MM.1S (cell line): ENCODE results near the gene ANKRD13A.
"Not testable (repeated sequence)": the region's sequence is repeated elsewhere in the genome, so short reads cannot be mapped to it uniquely, and the experiment has no call there.

Experiments
- DNase-seq: peaks from one replicate; pipeline ENCODE4 v3.0.0-alpha.2; 2015
- H2AFZ ChIP-seq: fragments of 300-600 bp; sonication (generic); 2 replicates; pipeline ENCODE4 v1.6.0; 2016; ENCODE audit warnings: antibody characterized with exemption, low read length
- H3F3A ChIP-seq: fragments of 300-600 bp; sonication (generic); 2 replicates; pipeline ENCODE4 v1.6.1; 2016; ENCODE audit warnings: mild to moderate bottlenecking, antibody characterized with exemption, low read length, moderate library complexity, mixed read lengths; ENCODE audit not compliant: insufficient read depth
- H3K27ac ChIP-seq: fragments of 300-600 bp; sonication (generic); 2 replicates; pipeline ENCODE4 v1.5.1; 2016; ENCODE audit warnings: mild to moderate bottlenecking, low read length
- H3K27me3 ChIP-seq: fragments of 300-600 bp; sonication (generic); replicated peaks from 2 replicates; pipeline ENCODE4 v1.6.0; 2016; ENCODE audit warnings: low read length; ENCODE audit not compliant: insufficient read depth
- H3K36me3 ChIP-seq: fragments of 300-600 bp; sonication (generic); replicated peaks from 2 replicates; pipeline ENCODE4 v1.6.1; 2016; ENCODE audit warnings: mild to moderate bottlenecking, low read length, mixed read lengths; ENCODE audit not compliant: insufficient read depth
- H3K4me1 ChIP-seq: fragments of 300-600 bp; sonication (generic); 2 replicates; pipeline ENCODE4 v1.6.1; 2016; ENCODE audit warnings: low read length, mixed read lengths
- H3K4me2 ChIP-seq: fragments of 300-600 bp; sonication (generic); 2 replicates; pipeline ENCODE4 v1.6.0; 2016; ENCODE audit warnings: low read depth, low read length
- H3K4me3 ChIP-seq: fragments of 300-600 bp; sonication (generic); 2 replicates; pipeline ENCODE4 v1.5.1; 2016; ENCODE audit warnings: low read length, mixed read lengths
- H3K79me2 ChIP-seq: fragments of 300-600 bp; sonication (generic); 2 replicates; pipeline ENCODE4 v1.6.1; 2016; ENCODE audit warnings: mixed run types, low read length, mixed read lengths
- H3K9ac ChIP-seq: fragments of 300-600 bp; sonication (generic); 2 replicates; pipeline ENCODE4 v1.6.1; 2016; ENCODE audit warnings: low read length, mixed read lengths
- H3K9me2 ChIP-seq: fragments of 300-600 bp; sonication (generic); replicated peaks from 2 replicates; pipeline ENCODE4 v1.6.1; 2016; ENCODE audit warnings: mild to moderate bottlenecking, low read length, mixed read lengths; ENCODE audit not compliant: insufficient read depth
- H3K9me3 ChIP-seq: fragments of 300-600 bp; sonication (generic); replicated peaks from 2 replicates; pipeline ENCODE4 v1.6.1; 2016; ENCODE audit warnings: mild to moderate bottlenecking, low read length, mixed read lengths; ENCODE audit not compliant: insufficient read depth
- H4K20me1 ChIP-seq: fragments of 300-600 bp; sonication (generic); 2 replicates; pipeline ENCODE4 v1.6.1; 2016; ENCODE audit warnings: mild to moderate bottlenecking, low read length, moderate library complexity, mixed read lengths; ENCODE audit not compliant: insufficient read depth
- CTCF ChIP-seq: fragments of 300-600 bp; sonication (generic); IDR thresholded peaks from 2 replicates; pipeline ENCODE4 v1.5.1; 2016; ENCODE audit warnings: antibody characterized with exemption, low read length, mixed read lengths
- EZH2 ChIP-seq: fragments of 300-600 bp; sonication (generic); optimal IDR thresholded peaks from 2 replicates; pipeline ENCODE3; 2017; ENCODE audit warnings: low read depth, mild to moderate bottlenecking, antibody characterized with exemption, low read length, mixed read lengths
- EZH2phosphoT487 ChIP-seq: fragments of 300-600 bp; sonication (generic); IDR thresholded peaks from 2 replicates; pipeline ENCODE4 v1.6.1; 2018; ENCODE audit warnings: antibody characterized with exemption, low read length

Gene ANKRD13A

GRCh38 chr12:109983432-109984142, 15.6 kb upstream of the ANKRD13A start:
- H3K9me3 ChIP-seq = no peaks in the 10 kb centered on the region
- H3F3A ChIP-seq = no peaks in the 10 kb centered on the region
- no peaks in the 10 kb centered on the region for H3K9me2 ChIP-seq
- no peak overlapping the region for H3K4me2 ChIP-seq
- H3K4me3 ChIP-seq = no peak overlapping the region
- no peaks in the 10 kb centered on the region for H4K20me1 ChIP-seq
- no peaks in the 10 kb centered on the region for H3K27me3 ChIP-seq
- no peak overlapping the region for H2AFZ ChIP-seq
- TF ChIP-seq EZH2 = no peak
- TF ChIP-seq CTCF = no peak
- no peak for TF ChIP-seq EZH2phosphoT487
- no peaks in the 10 kb centered on the region for H3K79me2 ChIP-seq
- H3K27ac ChIP-seq = no peak overlapping the region
- H3K36me3 ChIP-seq = no peaks in the 10 kb centered on the region
- no peak overlapping the region for H3K9ac ChIP-seq
- H3K4me1 ChIP-seq = no peaks in the 10 kb centered on the region
- no peak for DNase-seq

GRCh38 chr12:109986236-109986635, 13.0 kb upstream of the ANKRD13A start:
- H3K27me3 ChIP-seq, H3K4me1 ChIP-seq, H3K9ac ChIP-seq, H2AFZ ChIP-seq, H3K9me3 ChIP-seq, DNase-seq, H3K4me2 ChIP-seq, H3K27ac ChIP-seq, H3K9me2 ChIP-seq, H4K20me1 ChIP-seq, H3F3A ChIP-seq, H3K4me3 ChIP-seq, H3K36me3 ChIP-seq: not testable (repeated sequence)
- peaks cover 18% of the 10 kb centered on the region for H3K79me2 ChIP-seq

- Histone ChIP-seq H3K27ac (no peak overlapping the region), H3K4me3 (no peak overlapping the region), H3F3A (no peaks in the 10 kb centered on the region), H3K9me3 (no peaks in the 10 kb centered on the region), H3K9me2 (no peaks in the 10 kb centered on the region), H2AFZ (no peak overlapping the region), H3K4me1 (no peaks in the 10 kb centered on the region), H3K27me3 (no peaks in the 10 kb centered on the region), H3K9ac (no peak overlapping the region), H3K4me2 (no peak overlapping the region), H3K36me3 (no peaks in the 10 kb centered on the region), H4K20me1 (no peaks in the 10 kb centered on the region), H3K79me2 (peaks cover 29% of the 10 kb centered on the region)
- no peak for DNase-seq
- no peak for TF ChIP-seq EZH2
- TF ChIP-seq EZH2phosphoT487 = no peak
- no peak for TF ChIP-seq CTCF
These were observed 11.6 kb upstream of the ANKRD13A start for GRCh38 chr12:109987615-109988014.

GRCh38 chr12:109988274-109988673, 11.0 kb upstream of the ANKRD13A start:
- H3K4me2 ChIP-seq = no peak overlapping the region
- no peak overlapping the region for H3K4me3 ChIP-seq
- H3K9me2 ChIP-seq = no peaks in the 10 kb centered on the region
- no peaks in the 10 kb centered on the region for H3K9me3 ChIP-seq
- H2AFZ ChIP-seq = no peak overlapping the region
- H4K20me1 ChIP-seq = no peaks in the 10 kb centered on the region
- peaks cover 36% of the 10 kb centered on the region for H3K79me2 ChIP-seq
- H3K27me3 ChIP-seq = no peaks in the 10 kb centered on the region
- H3K36me3 ChIP-seq = no peaks in the 10 kb centered on the region
- 0 out of 2 replicates have a peak, but pooled peaks cover 2% of the 10 kb centered on the region for H3K4me1 ChIP-seq
- no peak for TF ChIP-seq CTCF
- TF ChIP-seq EZH2 = no peak
- no peak for TF ChIP-seq EZH2phosphoT487
- H3K27ac ChIP-seq = no peak overlapping the region
- DNase-seq = no peak
- H3F3A ChIP-seq = no peaks in the 10 kb centered on the region
- no peak overlapping the region for H3K9ac ChIP-seq
